ENCODE results near the gene C17orf75. TPM values are rescaled to one million over a fixed set of nuclear protein-coding genes. Genes with fewer than 3 reads are reported as not detected.

Gene C17orf75
- polyA plus RNA-seq, 3 donors: 4.1 to 5.7 (median 5.0) TPM

- Histone ChIP-seq H3K4me1 (ENCODE audit: control insufficient read depth in 1 of 2, insufficient read depth in 2 of 2, low read length in 2 of 2) (no peaks in the 10 kb centered on the region), H3K27me3 (ENCODE audit: control insufficient read depth in 2 of 2, insufficient read depth in 2 of 2, low read length in 2 of 2) (no peaks in the 10 kb centered on the region), H4K20me1 (ENCODE audit: insufficient read depth, low read length) (no peaks in the 10 kb centered on the region), H3K4me2 (replicated peaks; ENCODE audit: extremely low read depth, low read length, poor library complexity, severe bottlenecking) (no peak overlapping the region), H2AFZ (ENCODE audit: insufficient read depth, low read depth, low read length, poor library complexity, severe bottlenecking) (no peak overlapping the region), H3K9ac (ENCODE audit: insufficient read depth, low read length, poor library complexity, severe bottlenecking) (no peak overlapping the region), H3K36me3 (replicated peaks in 1 of 2; ENCODE audit: control insufficient read depth in 1 of 2, insufficient read depth in 2 of 2, low read length in 2 of 2) (no peaks in the 10 kb centered on the region), H3K9me3 (replicated peaks in 1 of 2; ENCODE audit: control insufficient read depth in 1 of 2, insufficient read depth in 1 of 2, low read length in 2 of 2) (no peaks in the 10 kb centered on the region), H3K4me3 (replicated peaks in 1 of 3; ENCODE audit: low read depth in 2 of 3, low read length in 3 of 3) (no peak overlapping the region), H3K27ac (ENCODE audit: low read depth in 1 of 2, low read length in 2 of 2) (no peak overlapping the region), H3K79me2 (ENCODE audit: insufficient read depth, low read length) (no peaks in the 10 kb centered on the region)
- Mint-ChIP-seq H3K9me3 (no peaks in the 10 kb centered on the region), H3K4me3 (no peak overlapping the region), H3K4me1 (peaks cover 6% of the 10 kb centered on the region), H3K36me3 (no peaks in the 10 kb centered on the region), H3K27me3 (ENCODE audit: low read depth in 3 of 3) (peaks cover 2 to 9% (median 3%) of the 10 kb centered on the region in 3 donors), H3K27ac (no peak overlapping the region)
- TF ChIP-seq, protein P1, sequence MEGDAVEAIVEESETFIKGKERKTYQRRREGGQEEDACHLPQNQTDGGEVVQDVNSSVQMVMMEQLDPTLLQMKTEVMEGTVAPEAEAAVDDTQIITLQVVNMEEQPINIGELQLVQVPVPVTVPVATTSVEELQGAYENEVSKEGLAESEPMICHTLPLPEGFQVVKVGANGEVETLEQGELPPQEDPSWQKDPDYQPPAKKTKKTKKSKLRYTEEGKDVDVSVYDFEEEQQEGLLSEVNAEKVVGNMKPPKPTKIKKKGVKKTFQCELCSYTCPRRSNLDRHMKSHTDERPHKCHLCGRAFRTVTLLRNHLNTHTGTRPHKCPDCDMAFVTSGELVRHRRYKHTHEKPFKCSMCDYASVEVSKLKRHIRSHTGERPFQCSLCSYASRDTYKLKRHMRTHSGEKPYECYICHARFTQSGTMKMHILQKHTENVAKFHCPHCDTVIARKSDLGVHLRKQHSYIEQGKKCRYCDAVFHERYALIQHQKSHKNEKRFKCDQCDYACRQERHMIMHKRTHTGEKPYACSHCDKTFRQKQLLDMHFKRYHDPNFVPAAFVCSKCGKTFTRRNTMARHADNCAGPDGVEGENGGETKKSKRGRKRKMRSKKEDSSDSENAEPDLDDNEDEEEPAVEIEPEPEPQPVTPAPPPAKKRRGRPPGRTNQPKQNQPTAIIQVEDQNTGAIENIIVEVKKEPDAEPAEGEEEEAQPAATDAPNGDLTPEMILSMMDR (IDR thresholded peaks at IDR 0.05): no peak
- no peak for DNase-seq
- WGBS (ENCODE audit: insufficient coverage): 59% methylated on average over 5 of the region's 6 CpGs
- intact Hi-C loops (cut with micrococcal nuclease): no loop called here
These were observed 43.7 kb downstream of the C17orf75 start for GRCh38 chr17:32298298-32298697.

- Mint-ChIP-seq H3K27me3 (ENCODE audit: low read depth in 3 of 3) (peaks cover 2 to 11% (median 3%) of the 10 kb centered on the region in 3 donors), H3K4me3 (no peak overlapping the region), H3K27ac (no peak overlapping the region), H3K9me3 (no peaks in the 10 kb centered on the region), H3K36me3 (no peaks in the 10 kb centered on the region), H3K4me1 (peaks cover 6% of the 10 kb centered on the region)
- H3K27ac ChIP-seq (ENCODE audit: low read depth in 1 of 2, low read length in 2 of 2): no peak overlapping the region
- intact Hi-C loops (cut with micrococcal nuclease): no loop called here
- no peaks in the 10 kb centered on the region for H3K4me1 ChIP-seq (ENCODE audit: control insufficient read depth in 1 of 2, insufficient read depth in 2 of 2, low read length in 2 of 2)
- H2AFZ ChIP-seq (ENCODE audit: insufficient read depth, low read depth, low read length, poor library complexity, severe bottlenecking): no peak overlapping the region
- H3K27me3 ChIP-seq (ENCODE audit: control insufficient read depth in 2 of 2, insufficient read depth in 2 of 2, low read length in 2 of 2): no peaks in the 10 kb centered on the region
- H3K79me2 ChIP-seq (ENCODE audit: insufficient read depth, low read length): no peaks in the 10 kb centered on the region
- no peaks in the 10 kb centered on the region for H4K20me1 ChIP-seq (ENCODE audit: insufficient read depth, low read length)
- H3K36me3 ChIP-seq (replicated peaks in 1 of 2; ENCODE audit: control insufficient read depth in 1 of 2, insufficient read depth in 2 of 2, low read length in 2 of 2): no peaks in the 10 kb centered on the region
- no peak for DNase-seq
- no peak overlapping the region for H3K4me2 ChIP-seq (replicated peaks; ENCODE audit: extremely low read depth, low read length, poor library complexity, severe bottlenecking)
- no peak overlapping the region for H3K9ac ChIP-seq (ENCODE audit: insufficient read depth, low read length, poor library complexity, severe bottlenecking)
- WGBS (ENCODE audit: insufficient coverage): 100% methylated on average over 2 of the region's 6 CpGs
- TF ChIP-seq, protein P1 (IDR thresholded peaks at IDR 0.05): no peak
- no peak overlapping the region for H3K4me3 ChIP-seq (replicated peaks in 1 of 3; ENCODE audit: low read depth in 2 of 3, low read length in 3 of 3)
- no peaks in the 10 kb centered on the region for H3K9me3 ChIP-seq (replicated peaks in 1 of 2; ENCODE audit: control insufficient read depth in 1 of 2, insufficient read depth in 1 of 2, low read length in 2 of 2)
These were observed 44.1 kb downstream of the C17orf75 start for GRCh38 chr17:32297860-32298259.

All from CD14-positive monocyte (primary cell).